MM.1S (cell line): ENCODE data around the gene GUCA1A.

Source experiments
- EZH2 ChIP-seq: fragments of 300-600 bp; sonication (generic); optimal IDR thresholded peaks from 2 replicates; pipeline ENCODE3; 2017; ENCODE audit warnings: low read depth, mild to moderate bottlenecking, antibody characterized with exemption, low read length, mixed read lengths
- EZH2phosphoT487 ChIP-seq: fragments of 300-600 bp; sonication (generic); IDR thresholded peaks from 2 replicates; pipeline ENCODE4 v1.6.1; 2018; ENCODE audit warnings: antibody characterized with exemption, low read length
- TF ChIP-seq, protein P1 (sequence below): fragments of 300-600 bp; sonication (generic); IDR thresholded peaks from 2 replicates; pipeline ENCODE4 v1.5.1; 2016; ENCODE audit warnings: antibody characterized with exemption, low read length, mixed read lengths

DNA sequence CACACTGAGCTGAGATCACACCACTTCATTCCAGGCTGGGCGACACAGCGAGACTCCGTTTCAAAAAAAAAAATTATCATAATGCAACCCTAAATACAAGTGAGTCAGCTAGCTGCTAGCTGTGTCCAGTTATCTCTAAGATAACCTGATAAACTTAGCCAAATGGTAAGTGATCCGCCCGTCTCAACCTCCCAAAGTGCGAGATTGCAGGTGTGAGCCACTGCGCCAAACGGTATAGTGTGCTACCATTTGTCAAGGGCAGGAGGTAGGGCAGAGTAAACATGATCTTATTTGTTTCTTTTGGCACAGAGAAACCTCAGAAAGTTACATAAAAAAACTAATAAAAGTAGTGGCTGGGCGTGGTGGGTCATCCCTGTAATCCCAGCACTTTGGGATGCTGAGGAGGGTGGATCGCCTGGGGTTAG is 26.0 kb upstream of the GUCA1A start:
- TF ChIP-seq, protein P1, sequence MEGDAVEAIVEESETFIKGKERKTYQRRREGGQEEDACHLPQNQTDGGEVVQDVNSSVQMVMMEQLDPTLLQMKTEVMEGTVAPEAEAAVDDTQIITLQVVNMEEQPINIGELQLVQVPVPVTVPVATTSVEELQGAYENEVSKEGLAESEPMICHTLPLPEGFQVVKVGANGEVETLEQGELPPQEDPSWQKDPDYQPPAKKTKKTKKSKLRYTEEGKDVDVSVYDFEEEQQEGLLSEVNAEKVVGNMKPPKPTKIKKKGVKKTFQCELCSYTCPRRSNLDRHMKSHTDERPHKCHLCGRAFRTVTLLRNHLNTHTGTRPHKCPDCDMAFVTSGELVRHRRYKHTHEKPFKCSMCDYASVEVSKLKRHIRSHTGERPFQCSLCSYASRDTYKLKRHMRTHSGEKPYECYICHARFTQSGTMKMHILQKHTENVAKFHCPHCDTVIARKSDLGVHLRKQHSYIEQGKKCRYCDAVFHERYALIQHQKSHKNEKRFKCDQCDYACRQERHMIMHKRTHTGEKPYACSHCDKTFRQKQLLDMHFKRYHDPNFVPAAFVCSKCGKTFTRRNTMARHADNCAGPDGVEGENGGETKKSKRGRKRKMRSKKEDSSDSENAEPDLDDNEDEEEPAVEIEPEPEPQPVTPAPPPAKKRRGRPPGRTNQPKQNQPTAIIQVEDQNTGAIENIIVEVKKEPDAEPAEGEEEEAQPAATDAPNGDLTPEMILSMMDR = no peak
- TF ChIP-seq EZH2 = no peak
- TF ChIP-seq EZH2phosphoT487 = no peak
